Esophagus mucosa (tissue), 1 donor: ENCODE results near the gene ERLEC1. TPM values are rescaled to one million over a fixed set of nuclear protein-coding genes. Genes with fewer than 3 reads are reported as not detected.
"Not testable (repeated sequence)": the region's sequence is repeated elsewhere in the genome, so short reads cannot be mapped to it uniquely, and the experiment has no call there.

Experiments used
- ATAC-seq: fragments of 200-7000 bp; cut with Tn5 transposase; one replicate; pipeline ENCODE4 v1.9.1; 2020
- total RNA-seq: library from RNA; stranded (reverse); gene quantifications from one replicate; pipeline ENCODE4 v1.2.4, GENCODE V29; 2023
- donor health status: DM: yes; HTN: yes; CAD: no.

The ERLEC1 gene
- total RNA-seq, 1 donor from 2014 or later = 15.5 TPM

DNA sequence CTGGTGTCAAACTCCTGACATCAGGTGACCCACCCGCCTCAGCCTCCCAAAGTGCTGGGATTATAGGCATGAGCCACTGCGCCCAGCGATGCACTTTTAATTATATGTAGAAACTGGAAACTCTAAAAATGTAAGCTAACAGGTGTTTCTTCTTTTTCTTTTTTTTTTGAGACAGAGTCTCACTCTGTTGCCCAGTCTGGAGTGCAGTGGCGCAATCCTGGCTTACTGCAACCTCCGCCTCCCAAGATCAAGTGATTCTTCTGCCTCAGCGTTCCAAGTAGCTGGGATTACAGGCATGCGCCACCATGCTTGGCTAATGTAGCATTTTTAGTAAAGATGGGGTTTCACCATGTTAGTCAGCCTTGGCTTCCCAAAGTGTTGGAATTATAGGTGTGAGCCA lies 54.8 kb downstream of the ERLEC1 start:
- ATAC-seq = not testable (repeated sequence)

DNA sequence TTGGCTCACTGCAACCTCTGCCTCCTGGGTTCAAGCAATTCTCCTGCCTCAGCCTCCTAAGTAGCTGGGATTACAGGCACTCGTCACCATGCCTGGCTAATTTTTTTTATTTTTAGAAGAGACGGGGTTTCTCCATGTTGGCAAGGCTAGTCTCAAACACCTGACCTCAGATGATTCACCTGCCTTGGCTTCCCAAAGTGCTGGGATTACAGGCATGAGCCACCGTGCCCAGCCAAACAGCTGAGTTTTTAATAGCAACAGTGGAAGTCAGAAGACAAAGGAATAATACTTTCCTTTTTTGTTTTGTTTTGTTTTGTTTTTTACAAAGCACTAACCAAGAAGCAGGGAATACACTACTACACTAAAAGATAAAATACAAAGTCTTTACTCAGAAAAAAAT lies 56.0 kb downstream of the ERLEC1 start:
- no peak for ATAC-seq

DNA sequence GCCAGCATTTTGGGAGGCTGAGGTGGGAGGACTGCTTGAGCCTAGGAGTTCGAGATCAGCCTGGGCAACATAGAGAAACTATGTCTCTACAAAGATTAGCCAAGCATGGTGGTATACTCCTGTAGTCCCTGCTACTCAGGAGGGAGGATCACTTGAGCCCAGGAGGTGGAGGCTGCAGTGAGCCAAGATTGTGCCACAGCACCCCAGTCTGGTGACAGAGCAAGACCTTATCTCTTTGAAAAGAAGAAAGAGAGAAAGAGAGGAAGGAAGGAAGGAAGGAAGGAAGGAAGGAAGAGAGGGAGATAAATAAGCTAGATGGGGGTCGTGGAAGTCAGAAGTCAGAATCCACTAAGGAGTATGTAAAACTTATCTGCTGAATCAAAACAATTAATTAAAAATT lies 56.8 kb downstream of the ERLEC1 start:
- ATAC-seq = no peak

DNA sequence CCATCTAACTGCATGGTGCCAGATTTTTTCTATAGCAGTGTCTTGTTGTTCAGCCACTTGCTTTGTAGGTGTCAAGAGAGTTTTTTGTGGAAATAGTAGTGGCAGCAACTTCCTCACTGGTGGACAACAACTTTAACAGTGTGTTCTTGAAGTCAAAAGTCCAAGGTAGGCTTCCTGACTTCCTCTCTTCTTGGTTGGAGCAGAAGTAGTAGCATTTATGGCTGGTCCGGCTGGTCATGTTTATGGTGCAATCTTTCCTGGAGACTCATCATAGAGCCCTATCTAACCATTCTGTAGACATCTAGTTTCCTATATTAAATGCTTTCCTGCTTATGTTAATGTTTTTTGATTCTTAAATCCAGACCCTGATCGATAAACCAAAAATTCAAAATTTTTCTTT lies 61.2 kb downstream of the ERLEC1 start:
- peak; percentile 73 for ATAC-seq

DNA sequence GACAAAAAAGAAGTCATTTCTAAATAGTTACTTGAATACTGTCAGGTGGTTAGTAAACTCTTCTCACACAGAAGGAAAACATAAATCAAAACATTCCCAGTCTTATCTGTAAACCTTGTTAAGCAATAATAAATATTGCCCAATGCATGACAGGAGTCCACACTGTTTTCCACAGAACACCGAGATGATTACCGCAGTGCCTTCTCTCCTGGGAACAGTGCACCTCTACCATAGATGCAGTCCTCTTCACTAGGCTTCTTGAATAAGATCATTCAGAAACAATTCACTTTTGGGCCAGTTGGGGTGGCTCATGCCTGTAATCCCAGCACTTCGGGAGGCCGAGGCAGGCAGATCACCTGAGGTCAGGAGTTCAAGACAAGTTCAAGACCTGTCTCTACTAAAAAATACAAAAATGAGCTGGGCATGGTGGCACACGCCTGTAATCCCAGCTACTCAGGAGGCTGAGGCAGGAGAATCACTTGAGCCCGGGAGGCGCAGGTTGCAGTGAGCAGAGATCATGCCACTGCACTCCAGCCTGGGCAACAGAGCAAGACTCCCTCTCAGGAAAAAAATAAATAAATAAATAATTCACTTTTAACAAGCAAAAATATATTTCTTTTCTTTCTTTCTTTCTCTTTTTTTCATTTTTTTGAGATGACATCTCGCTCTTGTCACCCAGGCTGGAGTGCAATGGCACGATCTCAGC lies 64.4 kb downstream of the ERLEC1 start:
- ATAC-seq = not testable (repeated sequence)

DNA sequence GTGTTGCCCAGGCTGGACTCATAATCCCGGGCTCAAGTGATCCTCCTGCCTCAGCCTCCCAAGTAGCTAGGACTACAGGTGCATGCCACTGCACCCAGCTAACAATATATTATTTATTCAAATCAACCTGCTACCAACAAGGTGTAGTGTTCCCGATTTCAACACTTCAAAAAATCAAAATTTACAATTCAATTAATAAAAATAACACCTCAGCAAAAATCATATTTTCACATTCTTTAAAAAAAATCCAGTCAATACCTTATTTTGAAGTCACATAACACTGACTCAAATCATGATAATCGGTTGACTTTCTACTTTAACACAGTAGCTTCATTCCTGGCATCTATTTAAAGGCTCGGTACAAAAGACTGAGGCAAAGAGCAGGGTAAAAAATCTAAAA lies 65.7 kb downstream of the ERLEC1 start:
- ATAC-seq = no peak

- no peak for ATAC-seq
Measured at GRCh38 chr2:53854678-53855077, 67.8 kb downstream of the ERLEC1 start.

GRCh38 chr2:53856272-53856671 lies 69.4 kb downstream of the ERLEC1 start:
- ATAC-seq = no peak

DNA sequence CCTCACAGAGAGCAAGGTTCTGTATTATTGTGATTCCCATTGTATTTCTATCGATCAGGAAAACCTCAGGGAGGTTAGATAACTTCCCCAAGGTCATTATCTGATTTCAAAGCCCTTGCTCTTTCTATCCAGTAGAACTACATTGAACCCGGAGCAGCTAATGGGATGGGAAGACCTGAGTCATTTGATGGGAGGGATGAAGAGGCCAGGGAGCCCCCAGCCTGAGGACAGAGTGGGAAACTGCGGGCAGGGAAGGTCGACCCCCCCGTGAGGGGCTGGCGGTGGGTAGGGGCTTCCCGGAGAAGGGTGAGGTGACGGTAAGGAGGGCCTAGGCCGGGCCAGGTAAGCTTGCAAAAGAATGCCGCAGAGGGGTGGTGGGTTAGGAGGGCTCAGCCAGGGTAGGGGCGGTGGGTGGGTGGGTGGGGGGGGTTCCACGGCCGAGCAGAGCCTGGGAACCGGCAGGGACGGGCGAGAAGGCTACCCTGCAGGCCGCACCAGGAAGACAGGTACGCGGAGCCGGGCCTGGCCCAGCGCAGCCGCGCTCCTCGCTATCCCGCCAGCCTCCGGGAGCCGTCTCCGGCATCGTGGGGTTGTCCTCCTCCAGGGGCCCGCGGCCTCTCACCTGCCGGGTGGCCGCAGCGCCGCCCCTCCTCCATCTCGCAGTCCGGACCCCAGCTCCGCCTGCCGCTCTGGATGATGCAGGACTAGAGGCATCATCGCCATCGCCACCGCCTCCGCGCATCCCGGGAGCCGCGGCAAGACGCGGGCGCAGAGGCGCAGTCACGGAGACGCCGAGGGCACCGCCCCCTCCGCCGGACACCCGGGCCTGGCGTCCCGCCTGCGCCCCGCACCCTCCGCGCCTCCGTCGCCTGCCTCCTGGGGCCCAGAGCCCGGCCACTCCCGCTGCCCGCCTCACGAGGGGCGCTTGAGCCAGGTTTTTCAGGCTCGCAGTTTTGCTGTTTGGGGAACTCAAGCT lies 72.7 kb downstream of the ERLEC1 start, which contains the start of gene GPR75:
Gene GPR75, minus strand, starts transcription at position 762 of the 976 bp plus-strand sequence. CDS start 5,211 bp downstream, outside the sequence.
- peak; percentile 52 for ATAC-seq

DNA sequence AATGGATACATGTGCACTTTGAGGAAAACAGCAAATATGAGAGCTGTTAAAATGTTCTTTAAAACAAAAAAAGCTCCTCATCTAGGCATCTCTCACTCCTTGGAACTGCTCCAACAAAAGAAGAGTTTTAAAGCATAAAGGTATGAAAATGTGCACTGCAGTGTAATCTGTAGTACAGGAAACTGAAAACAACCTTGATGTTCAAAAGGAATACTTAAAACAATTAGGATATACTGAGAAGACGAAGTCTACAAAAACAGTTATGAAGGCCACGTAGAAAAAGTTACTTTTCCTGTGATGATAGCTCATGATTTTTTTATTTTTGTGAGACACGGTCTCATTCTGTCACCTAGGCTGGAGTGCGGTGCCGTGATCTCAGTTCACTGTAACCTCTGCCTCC lies 75.0 kb downstream of the ERLEC1 start:
- ATAC-seq = no peak

DNA sequence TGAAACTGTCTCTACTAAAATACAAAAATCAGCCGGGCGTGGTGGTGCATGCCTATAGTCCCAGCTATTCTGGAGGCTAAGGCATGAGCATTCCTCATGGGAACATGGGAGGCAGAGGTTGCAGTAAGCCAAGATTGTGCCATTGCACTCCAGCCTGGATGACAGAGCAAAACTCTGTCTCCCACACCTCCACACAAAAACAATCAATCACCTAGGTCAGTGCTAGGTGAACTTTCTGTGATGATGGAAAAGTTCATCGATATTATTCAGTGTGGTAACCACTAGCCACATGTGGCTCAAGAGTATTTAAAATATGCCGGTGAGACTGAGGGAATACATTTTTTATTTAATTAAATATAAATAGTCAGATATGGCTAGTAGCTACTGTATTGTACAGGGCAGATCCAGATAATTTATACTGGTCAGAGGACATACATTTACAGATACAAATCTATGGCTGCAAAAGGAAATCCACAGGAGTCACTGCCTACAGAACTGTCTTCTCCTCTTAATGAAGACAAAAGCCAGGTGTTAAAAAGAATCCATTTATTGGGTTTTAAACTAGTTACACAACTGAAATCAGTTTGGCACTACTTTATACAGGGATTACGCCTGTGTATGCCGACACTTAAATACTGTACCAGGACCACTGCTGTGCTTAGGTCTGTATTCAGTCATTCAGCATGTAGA lies 76.8 kb downstream of the ERLEC1 start:
- no peak for ATAC-seq

- ATAC-seq = peak; percentile 29
Measured at GRCh38 chr2:53865264-53865663, 78.4 kb downstream of the ERLEC1 start.

GRCh38 chr2:53865962-53866361 lies 79.1 kb downstream of the ERLEC1 start:
- no peak for ATAC-seq

GRCh38 chr2:53867169-53867568 lies 80.3 kb downstream of the ERLEC1 start:
- ATAC-seq = no peak

- no peak for ATAC-seq
Measured at GRCh38 chr2:53867773-53868172, 80.9 kb downstream of the ERLEC1 start.

Other genes with a start within 250 kb of the ERLEC1 start
- gene CHAC2, start 19.2 kb upstream of the ERLEC1 start, total RNA-seq = 4.8 TPM
- 9.2 TPM for gene ASB3, start 91 bp upstream of the ERLEC1 start, total RNA-seq
- gene GPR75, start 72.9 kb downstream of the ERLEC1 start, total RNA-seq = 1.5 TPM
- gene PSME4, start 183.9 kb downstream of the ERLEC1 start, total RNA-seq = 43.3 TPM